ENCODE results near the gene CLK3.

DNA sequence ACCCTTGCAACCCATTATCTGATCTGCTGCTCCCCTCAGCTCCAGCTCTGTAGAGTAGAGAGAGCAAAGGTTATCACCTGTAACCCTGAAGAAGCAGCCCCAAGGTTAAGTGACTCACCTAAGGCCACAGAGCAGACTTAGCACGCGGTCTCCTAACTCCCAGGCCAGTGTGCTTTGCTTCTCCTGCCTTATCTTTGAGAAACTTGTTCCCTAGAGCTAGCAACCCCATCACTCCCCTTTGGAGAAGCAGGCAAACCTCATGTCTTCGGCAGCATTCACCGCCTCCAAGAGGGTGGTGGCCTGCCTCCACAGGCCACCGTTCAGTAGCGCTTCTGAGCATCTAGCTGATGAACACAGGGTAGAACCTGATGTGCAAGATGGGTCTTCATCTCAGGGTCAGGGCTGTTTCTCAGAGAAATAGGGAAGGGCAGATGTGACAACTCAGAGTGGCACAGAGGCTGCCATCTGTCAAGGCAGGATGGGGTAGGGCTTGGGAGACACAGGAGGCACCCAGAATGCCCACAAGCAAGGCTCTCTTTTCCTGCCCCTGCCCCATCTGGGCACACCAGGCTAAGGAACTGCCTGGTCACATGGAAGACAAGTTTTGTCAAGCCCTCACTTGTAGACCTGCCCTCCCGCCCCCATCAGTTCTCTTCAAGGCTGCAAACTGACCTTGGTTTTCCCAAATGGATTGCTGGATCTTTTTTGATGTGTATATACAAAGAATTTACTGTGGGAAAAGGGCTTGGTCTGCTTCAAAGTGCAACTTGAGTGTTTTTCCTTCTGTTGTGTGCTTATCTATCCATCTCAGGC lies 34.9 kb upstream of the CLK3 start:
- TF ChIP-seq EP300 (IDR thresholded peaks at IDR 0.05) = no peak
- TF ChIP-seq, protein P1, sequence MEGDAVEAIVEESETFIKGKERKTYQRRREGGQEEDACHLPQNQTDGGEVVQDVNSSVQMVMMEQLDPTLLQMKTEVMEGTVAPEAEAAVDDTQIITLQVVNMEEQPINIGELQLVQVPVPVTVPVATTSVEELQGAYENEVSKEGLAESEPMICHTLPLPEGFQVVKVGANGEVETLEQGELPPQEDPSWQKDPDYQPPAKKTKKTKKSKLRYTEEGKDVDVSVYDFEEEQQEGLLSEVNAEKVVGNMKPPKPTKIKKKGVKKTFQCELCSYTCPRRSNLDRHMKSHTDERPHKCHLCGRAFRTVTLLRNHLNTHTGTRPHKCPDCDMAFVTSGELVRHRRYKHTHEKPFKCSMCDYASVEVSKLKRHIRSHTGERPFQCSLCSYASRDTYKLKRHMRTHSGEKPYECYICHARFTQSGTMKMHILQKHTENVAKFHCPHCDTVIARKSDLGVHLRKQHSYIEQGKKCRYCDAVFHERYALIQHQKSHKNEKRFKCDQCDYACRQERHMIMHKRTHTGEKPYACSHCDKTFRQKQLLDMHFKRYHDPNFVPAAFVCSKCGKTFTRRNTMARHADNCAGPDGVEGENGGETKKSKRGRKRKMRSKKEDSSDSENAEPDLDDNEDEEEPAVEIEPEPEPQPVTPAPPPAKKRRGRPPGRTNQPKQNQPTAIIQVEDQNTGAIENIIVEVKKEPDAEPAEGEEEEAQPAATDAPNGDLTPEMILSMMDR (IDR thresholded peaks at IDR 0.05) = no peak
- TF ChIP-seq POLR2AphosphoS5 (IDR thresholded peaks at IDR 0.05) = no peak
